WTC11 (cell line): ENCODE measurements around the gene ZFHX3. TPM values are rescaled to one million over a fixed set of nuclear protein-coding genes. Genes with fewer than 3 reads are reported as not detected.

Experiments used
- ATAC-seq: fragments of 200-7000 bp; cut with Tn5 transposase; 2 replicates; pipeline ENCODE4 v1.10.0; 2021; ENCODE audit warnings: mild to moderate bottlenecking, moderate library complexity
- CTCF ChIA-PET: fragments of 300-600 bp; sonication (Branson Sonifier 250); formaldehyde crosslinking; loops from one replicate; lab custom pipeline; 2021; ENCODE audit warnings: antibody characterized with exemption; lab: Charles Lee
- POLR2A ChIA-PET: fragments of 350-600 bp; sonication (Branson Sonifier 250); formaldehyde crosslinking; loops from one replicate; lab custom pipeline; 2021; ENCODE audit warnings: antibody characterized with exemption; lab: Charles Lee
- DNase-seq: peaks from one replicate; pipeline ENCODE4 v3.0.0; 2021; ENCODE audit warnings: low spot score
- H3K27ac Mint-ChIP-seq: 2 replicates; pipeline ENCODE4 v1.8.0; 2021; ENCODE audit warnings: mixed read lengths
- H3K27me3 Mint-ChIP-seq: 2 replicates; pipeline ENCODE4 v1.8.0; 2021; ENCODE audit warnings: low read depth, mild to moderate bottlenecking, moderate library complexity, mixed read lengths
- H3K36me3 Mint-ChIP-seq: 2 replicates; pipeline ENCODE4 v1.8.0; 2021; ENCODE audit warnings: mixed read lengths
- H3K4me1 Mint-ChIP-seq: 2 replicates; pipeline ENCODE4 v1.8.0; 2022; ENCODE audit warnings: mixed read lengths
- H3K4me3 Mint-ChIP-seq: 2 replicates; pipeline ENCODE4 v1.8.0; 2021; ENCODE audit warnings: mild to moderate bottlenecking, moderate library complexity, mixed read lengths
- H3K9me3 Mint-ChIP-seq: 2 replicates; pipeline ENCODE4 v1.8.0; 2021; ENCODE audit warnings: mixed read lengths
- ATF6 ChIP-seq: sonication (generic); formaldehyde crosslinking; IDR thresholded peaks from 2 replicates; pipeline ENCODE4 v1.8.1; 2023; ENCODE audit warnings: mild to moderate bottlenecking, missing genetic modification reagents
- FOXJ3 ChIP-seq: sonication (generic); formaldehyde crosslinking; IDR thresholded peaks from 2 replicates; pipeline ENCODE4 v1.9.0; 2021; ENCODE audit warnings: missing genetic modification reagents, mild to moderate bottlenecking, borderline replicate concordance
- FOXK1 ChIP-seq: sonication (generic); formaldehyde crosslinking; IDR thresholded peaks from 2 replicates; pipeline ENCODE4 v1.8.0; 2022; ENCODE audit warnings: mild to moderate bottlenecking, moderate library complexity, missing genetic modification reagents
- FOXP1 ChIP-seq: sonication (generic); formaldehyde crosslinking; IDR thresholded peaks from 2 replicates; pipeline ENCODE4 v1.8.0; 2022; ENCODE audit warnings: missing genetic modification reagents, mild to moderate bottlenecking, moderate library complexity, borderline replicate concordance
- MAX ChIP-seq: sonication (generic); formaldehyde crosslinking; IDR thresholded peaks from 2 replicates; pipeline ENCODE4 v1.8.0; 2022; ENCODE audit warnings: mild to moderate bottlenecking, missing genetic modification reagents
- PRRX2 ChIP-seq: fragments of 250-450 bp; sonication (Bioruptor Pico); IDR thresholded peaks from 2 replicates; pipeline ENCODE4 v1.8.0; 2021; ENCODE audit warnings: mild to moderate bottlenecking
- SP1 ChIP-seq: sonication (generic); formaldehyde crosslinking; conservative IDR thresholded peaks from 2 replicates; pipeline ENCODE4 v1.8.1; 2022; ENCODE audit warnings: missing genetic modification reagents
- TEAD4 ChIP-seq: sonication (generic); formaldehyde crosslinking; IDR thresholded peaks from 2 replicates; pipeline ENCODE4 v1.8.0; 2022; ENCODE audit warnings: mild to moderate bottlenecking, missing genetic modification reagents
- ZBTB21 ChIP-seq: sonication (generic); formaldehyde crosslinking; IDR thresholded peaks from 2 replicates; pipeline ENCODE4 v1.8.1; 2023; ENCODE audit warnings: mild to moderate bottlenecking, missing genetic modification reagents, borderline replicate concordance
- ZMAT4 ChIP-seq: fragments of 250-450 bp; sonication (Bioruptor Pico); IDR thresholded peaks from 2 replicates; pipeline ENCODE4 v1.9.0; 2021; ENCODE audit warnings: mild to moderate bottlenecking
- ZNF396 ChIP-seq: fragments of 250-450 bp; sonication (Bioruptor Pico); IDR thresholded peaks from 2 replicates; pipeline ENCODE4 v1.8.0; 2021; ENCODE audit warnings: mild to moderate bottlenecking, moderate library complexity, borderline replicate concordance
- total RNA-seq: library from RNA; stranded (reverse); gene quantifications from 3 replicates; pipeline ENCODE4 v1.2.3, GENCODE V29; 2021
- TF ChIP-seq, protein P1 (sequence below): fragments of 250-450 bp; sonication (Bioruptor Pico); IDR thresholded peaks from 2 replicates; pipeline ENCODE4 v2.1.2; 2022; ENCODE audit warnings: mild to moderate bottlenecking, moderate library complexity
- TF ChIP-seq, protein P2 (sequence below): sonication (generic); formaldehyde crosslinking; IDR thresholded peaks from 2 replicates; pipeline ENCODE4 v1.8.0; 2022; ENCODE audit warnings: missing genetic modification reagents
- TF ChIP-seq, protein P3 (sequence below): sonication (generic); formaldehyde crosslinking; IDR thresholded peaks from 2 replicates; pipeline ENCODE4 v1.8.1; 2023; ENCODE audit warnings: mild to moderate bottlenecking, moderate library complexity, missing genetic modification reagents
- TF ChIP-seq, protein P4 (sequence below): fragments of 250-450 bp; sonication (Bioruptor Pico); conservative IDR thresholded peaks from 2 replicates; pipeline ENCODE4 v1.9.0; 2021; ENCODE audit warnings: mild to moderate bottlenecking
- TF ChIP-seq, protein P5 (sequence below): fragments of 250-450 bp; sonication (Bioruptor Pico); IDR thresholded peaks from 2 replicates; pipeline ENCODE4 v1.9.0; 2021; ENCODE audit warnings: moderate library complexity, mild to moderate bottlenecking, inconsistent platforms, borderline replicate concordance
- TF ChIP-seq, protein P6 (sequence below): sonication (generic); formaldehyde crosslinking; conservative IDR thresholded peaks from 2 replicates; pipeline ENCODE4 v1.8.1; 2022; ENCODE audit warnings: mild to moderate bottlenecking, missing genetic modification reagents

The ZFHX3 gene
- total RNA-seq, 1 experiment from 2014 or later: 5.7 TPM

GRCh38 chr16:72921620-72922019 lies 126.3 kb downstream of the ZFHX3 start (continued):
- no peak for TF ChIP-seq ZMAT4
- no peak for TF ChIP-seq ZNF396 (CRISPR knock-in tag)
- TF ChIP-seq, protein P1, sequence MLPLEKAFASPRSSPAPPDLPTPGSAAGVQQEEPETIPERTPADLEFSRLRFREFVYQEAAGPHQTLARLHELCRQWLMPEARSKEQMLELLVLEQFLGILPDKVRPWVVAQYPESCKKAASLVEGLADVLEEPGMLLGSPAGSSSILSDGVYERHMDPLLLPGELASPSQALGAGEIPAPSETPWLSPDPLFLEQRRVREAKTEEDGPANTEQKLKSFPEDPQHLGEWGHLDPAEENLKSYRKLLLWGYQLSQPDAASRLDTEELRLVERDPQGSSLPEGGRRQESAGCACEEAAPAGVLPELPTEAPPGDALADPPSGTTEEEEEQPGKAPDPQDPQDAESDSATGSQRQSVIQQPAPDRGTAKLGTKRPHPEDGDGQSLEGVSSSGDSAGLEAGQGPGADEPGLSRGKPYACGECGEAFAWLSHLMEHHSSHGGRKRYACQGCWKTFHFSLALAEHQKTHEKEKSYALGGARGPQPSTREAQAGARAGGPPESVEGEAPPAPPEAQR (CRISPR knock-in tag): no peak
- TF ChIP-seq ATF6 (CRISPR knock-in tag): no peak
- TF ChIP-seq, protein P2, sequence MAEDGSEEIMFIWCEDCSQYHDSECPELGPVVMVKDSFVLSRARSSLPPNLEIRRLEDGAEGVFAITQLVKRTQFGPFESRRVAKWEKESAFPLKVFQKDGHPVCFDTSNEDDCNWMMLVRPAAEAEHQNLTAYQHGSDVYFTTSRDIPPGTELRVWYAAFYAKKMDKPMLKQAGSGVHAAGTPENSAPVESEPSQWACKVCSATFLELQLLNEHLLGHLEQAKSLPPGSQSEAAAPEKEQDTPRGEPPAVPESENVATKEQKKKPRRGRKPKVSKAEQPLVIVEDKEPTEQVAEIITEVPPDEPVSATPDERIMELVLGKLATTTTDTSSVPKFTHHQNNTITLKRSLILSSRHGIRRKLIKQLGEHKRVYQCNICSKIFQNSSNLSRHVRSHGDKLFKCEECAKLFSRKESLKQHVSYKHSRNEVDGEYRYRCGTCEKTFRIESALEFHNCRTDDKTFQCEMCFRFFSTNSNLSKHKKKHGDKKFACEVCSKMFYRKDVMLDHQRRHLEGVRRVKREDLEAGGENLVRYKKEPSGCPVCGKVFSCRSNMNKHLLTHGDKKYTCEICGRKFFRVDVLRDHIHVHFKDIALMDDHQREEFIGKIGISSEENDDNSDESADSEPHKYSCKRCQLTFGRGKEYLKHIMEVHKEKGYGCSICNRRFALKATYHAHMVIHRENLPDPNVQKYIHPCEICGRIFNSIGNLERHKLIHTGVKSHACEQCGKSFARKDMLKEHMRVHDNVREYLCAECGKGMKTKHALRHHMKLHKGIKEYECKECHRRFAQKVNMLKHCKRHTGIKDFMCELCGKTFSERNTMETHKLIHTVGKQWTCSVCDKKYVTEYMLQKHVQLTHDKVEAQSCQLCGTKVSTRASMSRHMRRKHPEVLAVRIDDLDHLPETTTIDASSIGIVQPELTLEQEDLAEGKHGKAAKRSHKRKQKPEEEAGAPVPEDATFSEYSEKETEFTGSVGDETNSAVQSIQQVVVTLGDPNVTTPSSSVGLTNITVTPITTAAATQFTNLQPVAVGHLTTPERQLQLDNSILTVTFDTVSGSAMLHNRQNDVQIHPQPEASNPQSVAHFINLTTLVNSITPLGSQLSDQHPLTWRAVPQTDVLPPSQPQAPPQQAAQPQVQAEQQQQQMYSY: no peak
- TF ChIP-seq FOXP1: no peak
- TF ChIP-seq FOXJ3 (CRISPR knock-in tag): no peak
- TF ChIP-seq, protein P3, sequence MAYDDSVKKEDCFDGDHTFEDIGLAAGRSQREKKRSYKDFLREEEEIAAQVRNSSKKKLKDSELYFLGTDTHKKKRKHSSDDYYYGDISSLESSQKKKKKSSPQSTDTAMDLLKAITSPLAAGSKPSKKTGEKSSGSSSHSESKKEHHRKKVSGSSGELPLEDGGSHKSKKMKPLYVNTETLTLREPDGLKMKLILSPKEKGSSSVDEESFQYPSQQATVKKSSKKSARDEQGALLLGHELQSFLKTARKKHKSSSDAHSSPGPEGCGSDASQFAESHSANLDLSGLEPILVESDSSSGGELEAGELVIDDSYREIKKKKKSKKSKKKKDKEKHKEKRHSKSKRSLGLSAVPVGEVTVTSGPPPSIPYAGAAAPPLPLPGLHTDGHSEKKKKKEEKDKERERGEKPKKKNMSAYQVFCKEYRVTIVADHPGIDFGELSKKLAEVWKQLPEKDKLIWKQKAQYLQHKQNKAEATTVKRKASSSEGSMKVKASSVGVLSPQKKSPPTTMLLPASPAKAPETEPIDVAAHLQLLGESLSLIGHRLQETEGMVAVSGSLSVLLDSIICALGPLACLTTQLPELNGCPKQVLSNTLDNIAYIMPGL (CRISPR knock-in tag): no peak
- TF ChIP-seq TEAD4 (CRISPR knock-in tag): no peak
- TF ChIP-seq SP1 (CRISPR knock-in tag): no peak

DNA sequence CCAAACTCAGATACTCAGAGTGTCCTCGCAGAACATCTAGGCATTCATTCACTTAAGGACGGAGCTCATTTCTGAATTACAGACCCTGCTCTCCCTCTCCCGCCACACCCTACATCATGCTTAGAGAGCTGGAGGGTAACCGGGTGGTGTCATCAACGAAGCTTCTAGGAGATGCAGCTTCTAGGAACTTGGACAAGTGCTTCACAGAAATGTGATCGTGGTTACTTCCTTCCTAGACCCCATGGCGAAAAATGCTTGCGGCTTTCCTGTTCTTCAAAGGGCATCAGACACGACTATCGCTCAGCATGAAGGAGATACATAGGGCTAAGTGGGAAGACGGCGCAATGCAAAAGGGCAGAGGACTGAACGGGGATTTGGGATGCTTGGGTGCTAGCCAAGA lies 126.8 kb downstream of the ZFHX3 start:
- POLR2A ChIA-PET: interaction anchor here (0.6 kb wide), 1 partner anchor 9 kb away, joined by 7 read pairs; no protein-coding TSS in a partner anchor
- no peak for DNase-seq
- TF ChIP-seq, protein P4, sequence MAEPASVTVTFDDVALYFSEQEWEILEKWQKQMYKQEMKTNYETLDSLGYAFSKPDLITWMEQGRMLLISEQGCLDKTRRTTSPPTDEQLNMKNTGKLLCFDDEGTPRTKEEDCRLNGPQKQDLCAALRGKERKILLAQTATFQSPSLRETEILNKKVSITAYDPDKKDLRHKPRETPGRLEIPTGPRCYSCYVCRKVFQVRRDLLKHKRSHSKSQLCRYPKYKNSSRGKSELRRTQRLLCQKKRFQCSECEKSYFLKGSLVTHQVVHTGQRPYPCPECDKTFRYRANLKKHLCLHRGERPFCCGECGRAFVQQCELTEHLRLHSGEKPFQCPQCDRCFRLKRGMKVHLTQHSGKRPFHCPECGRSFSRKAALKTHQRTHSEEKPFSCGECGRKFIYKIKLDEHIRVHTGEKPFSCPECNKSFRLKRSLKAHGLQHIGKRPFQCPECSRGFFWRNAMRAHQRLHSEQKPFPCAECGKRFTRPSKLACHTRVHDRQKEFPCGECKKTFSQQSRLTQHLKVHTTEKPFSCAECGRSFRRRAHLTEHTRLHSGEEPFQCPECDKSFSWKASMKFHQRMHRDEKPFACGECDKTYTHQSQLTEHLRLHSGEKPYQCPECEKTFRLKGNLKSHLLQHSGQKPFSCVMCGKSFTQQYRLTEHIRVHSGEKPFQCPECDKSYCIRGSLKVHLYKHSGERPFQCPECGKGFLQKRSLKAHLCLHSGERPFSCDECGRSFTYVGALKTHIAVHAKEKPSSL (CRISPR knock-in tag): no peak
- TF ChIP-seq, protein P5, sequence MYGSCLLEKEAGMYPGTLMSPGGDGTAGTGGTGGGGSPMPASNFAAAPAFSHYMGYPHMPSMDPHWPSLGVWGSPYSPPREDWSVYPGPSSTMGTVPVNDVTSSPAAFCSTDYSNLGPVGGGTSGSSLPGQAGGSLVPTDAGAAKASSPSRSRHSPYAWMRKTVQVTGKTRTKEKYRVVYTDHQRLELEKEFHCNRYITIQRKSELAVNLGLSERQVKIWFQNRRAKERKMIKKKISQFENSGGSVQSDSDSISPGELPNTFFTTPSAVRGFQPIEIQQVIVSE (CRISPR knock-in tag): no peak
- TF ChIP-seq MAX (no peak), FOXK1 (CRISPR knock-in tag) (no peak), ZBTB21 (CRISPR knock-in tag) (no peak), PRRX2 (no peak), TEAD4 (CRISPR knock-in tag) (no peak)
- TF ChIP-seq, protein P6, sequence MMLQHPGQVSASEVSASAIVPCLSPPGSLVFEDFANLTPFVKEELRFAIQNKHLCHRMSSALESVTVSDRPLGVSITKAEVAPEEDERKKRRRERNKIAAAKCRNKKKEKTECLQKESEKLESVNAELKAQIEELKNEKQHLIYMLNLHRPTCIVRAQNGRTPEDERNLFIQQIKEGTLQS: no peak
- no peak for ATAC-seq
- Mint-ChIP-seq H3K27ac (no peak overlapping the region), H3K36me3 (no peaks in the 10 kb centered on the region), H3K27me3 (no peaks in the 10 kb centered on the region), H3K9me3 (no peaks in the 10 kb centered on the region), H3K4me1 (peaks cover 4% of the 10 kb centered on the region; the same call in 1 of the 2 replicates), H3K4me3 (no peak overlapping the region)
- CTCF ChIA-PET: interaction anchor here (0.6 to 0.7 kb wide), 2 partner anchors 74 to 427 kb away, joined by 3 to 4 read pairs; no protein-coding TSS in a partner anchor
